Inflammatory macrophage treated with lipopolysaccharide for 1 hour (primary cell): ENCODE data around the gene ZNRF3.
"Not testable (repeated sequence)": the region's sequence is repeated elsewhere in the genome, so short reads cannot be mapped to it uniquely, and the experiment has no call there.

ENCODE experiments used
- DNase-seq, 2 donors: peaks; one replicate each; pipeline ENCODE4 v3.0.0-alpha.2; 2020 to 2022

Gene ZNRF3

DNA sequence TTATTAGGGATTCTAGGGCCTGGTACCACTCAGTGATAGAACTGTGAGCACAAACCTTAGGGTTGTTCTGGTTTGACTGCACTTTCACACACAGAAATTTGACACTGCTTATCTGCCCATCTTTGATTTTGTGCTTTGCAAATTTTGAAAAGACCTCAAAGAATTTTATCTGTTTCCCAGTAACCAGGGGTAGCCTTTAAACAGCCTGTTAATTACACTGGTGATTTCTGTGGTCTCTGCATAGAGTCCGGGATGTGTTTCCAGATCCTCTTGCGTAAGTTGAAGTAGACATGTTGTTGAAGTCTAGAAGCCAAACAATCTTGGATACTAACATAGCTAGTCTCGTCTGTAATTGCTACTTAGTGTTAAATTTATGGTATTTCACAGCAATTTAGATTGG is 103.0 kb downstream of the ZNRF3 start:
- no peak for DNase-seq

DNA sequence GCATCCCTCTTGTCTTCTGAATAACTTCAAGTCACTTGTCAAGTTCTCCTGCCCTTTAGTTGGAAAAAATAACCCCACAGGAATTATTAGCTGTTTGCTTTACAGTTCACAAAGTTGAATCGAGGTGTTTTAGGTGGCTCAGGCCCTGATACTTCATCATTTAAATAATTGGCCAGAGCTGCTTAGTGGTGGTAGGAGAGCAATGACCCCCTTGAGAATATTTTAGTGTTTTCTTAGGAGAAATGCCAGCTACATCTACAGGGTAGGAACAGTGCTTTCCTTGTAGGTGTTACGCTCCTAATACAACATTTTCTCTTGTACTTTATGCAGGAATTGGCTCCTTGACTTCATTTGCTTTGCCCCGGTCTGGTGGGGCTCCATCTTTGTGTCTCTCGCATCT is 105.1 kb downstream of the ZNRF3 start:
- no peak for DNase-seq

DNA sequence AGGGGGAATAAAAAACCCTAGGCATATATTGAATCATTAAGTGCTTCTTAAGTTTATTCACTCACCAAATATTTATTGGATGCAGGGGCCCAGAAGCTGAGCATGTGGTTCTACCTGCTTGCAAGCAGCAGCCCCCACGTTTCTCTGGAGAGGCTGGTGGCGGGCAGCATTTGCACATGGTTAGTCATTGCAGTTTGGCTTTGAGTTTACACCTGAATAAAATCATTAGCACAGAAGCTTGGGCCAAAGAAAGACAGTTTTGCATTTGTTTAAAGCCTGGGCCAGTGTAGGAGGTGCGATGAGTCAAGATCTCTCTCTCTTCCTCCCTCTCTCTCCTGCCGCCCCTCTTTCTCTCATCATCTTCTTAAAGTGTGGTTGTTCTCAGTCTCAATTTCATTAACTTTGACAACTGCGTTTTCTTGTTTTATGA is 105.7 kb downstream of the ZNRF3 start:
- DNase-seq, result no peak

DNA sequence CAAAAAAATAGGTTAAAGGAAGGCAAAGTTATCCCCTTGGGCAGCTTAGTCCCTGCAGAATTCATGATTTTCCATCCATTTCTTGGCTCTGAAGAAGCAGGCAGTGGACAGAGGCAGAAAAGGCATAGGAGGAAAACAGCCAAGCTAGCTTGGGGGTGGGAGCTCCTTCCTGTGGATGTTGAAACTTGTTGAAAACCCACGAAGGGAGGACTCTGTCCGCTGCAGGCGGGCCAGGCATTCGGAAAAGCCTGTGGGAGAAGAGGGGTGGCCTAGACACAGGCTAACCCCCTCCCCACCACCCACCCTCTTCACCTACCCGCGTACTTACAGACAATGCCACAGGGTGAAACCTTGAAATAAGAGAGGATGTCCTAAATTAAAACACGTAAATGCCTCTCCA is 106.1 kb downstream of the ZNRF3 start:
- DNase-seq, result no peak

DNA sequence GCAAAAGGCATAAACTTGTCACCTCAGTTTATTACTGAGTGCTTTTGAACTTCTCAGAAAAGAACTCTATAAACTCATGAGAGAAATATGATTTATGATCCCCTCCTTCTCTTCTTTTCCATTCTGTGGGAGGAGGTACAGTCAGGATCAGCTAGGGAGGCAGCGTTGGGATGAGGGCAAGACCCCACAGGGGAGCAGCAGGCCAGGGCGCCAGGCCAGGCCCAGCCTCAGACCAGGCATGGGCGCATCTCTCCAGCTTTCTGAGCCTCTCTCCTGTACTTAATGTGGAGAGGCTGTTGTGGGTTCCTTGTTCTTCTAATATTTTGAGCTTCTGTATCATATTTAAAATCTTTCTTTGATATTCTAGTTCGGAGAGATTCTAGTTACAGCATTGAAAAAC is 106.5 kb downstream of the ZNRF3 start:
- DNase-seq, result no peak

DNA sequence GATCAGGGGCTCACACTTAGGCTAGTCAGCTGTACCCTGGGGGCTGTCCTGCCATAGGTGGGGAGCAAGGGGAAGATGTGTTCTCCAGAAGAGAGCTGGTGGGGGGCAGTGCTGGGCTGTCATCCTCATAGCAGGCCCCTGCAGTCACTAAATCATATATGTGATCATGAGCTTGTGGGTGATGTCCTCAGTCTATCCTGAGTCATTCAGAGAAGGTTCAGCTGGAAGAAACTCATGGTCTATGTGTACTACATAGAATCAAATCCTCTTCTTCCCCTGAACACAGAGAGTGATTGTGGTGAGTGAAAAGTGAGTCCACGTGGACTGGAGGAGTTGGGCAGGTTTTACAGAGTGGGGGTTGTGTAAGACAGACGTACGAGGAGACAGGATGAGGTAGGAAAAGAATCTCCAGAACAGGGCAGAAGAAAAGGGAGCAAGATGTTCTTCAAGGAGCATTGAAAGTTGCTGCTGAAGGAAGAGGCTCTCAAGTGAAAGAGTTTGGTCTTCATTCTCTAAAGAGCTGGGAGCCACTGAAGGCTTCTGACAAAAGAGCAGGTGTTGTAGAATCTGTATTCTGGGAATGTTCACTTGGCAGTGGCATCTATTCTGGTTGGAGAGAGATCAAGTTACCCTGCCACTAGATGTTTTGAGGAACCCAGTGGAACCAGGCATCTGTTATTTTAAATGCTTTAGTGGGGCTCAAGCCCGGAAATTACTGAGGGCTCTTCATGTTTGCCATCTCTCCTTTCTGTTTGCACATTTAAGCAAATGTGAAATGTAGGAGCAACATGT is 109.4 kb downstream of the ZNRF3 start:
- DNase-seq, result no peak

DNA sequence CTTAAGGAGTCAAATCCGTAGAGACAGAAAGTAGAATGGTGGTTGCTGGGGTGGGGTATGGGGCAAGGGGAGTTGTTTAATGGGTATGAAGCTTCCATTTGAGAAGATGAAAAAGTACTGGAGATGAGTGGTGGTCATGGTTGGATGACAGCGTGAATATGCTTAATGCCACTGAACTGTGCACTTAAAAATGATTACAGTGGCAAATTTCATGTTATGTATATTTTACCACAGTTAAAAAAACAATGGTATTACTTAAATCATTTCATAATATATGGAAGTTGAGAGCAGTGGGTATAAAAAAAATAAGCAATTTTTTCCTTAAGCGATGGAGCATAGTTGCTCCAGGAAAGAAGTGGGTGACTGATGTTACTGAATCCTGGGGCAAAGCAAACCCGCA is 111.2 kb downstream of the ZNRF3 start:
- DNase-seq, result no peak

DNA sequence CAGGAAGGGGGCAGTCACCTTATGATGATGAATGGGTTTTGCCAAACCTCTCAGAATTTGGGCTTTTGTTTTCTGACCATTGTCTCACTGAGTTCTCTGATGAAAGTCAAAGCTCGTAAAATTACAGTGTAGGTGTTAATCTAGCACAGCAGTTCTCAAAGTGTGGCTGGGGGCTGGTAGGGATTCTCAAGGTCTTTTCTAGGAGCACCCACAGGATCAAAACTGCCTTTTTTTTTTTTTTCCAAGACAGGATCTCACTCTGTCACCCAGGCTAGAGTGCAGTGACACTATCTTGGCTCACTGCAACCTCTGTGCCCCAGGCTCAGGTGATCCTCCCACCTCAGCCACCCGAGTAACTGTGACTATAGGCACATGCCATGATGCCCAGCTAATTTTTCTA is 112.2 kb downstream of the ZNRF3 start:
- DNase-seq, result no peak

DNA sequence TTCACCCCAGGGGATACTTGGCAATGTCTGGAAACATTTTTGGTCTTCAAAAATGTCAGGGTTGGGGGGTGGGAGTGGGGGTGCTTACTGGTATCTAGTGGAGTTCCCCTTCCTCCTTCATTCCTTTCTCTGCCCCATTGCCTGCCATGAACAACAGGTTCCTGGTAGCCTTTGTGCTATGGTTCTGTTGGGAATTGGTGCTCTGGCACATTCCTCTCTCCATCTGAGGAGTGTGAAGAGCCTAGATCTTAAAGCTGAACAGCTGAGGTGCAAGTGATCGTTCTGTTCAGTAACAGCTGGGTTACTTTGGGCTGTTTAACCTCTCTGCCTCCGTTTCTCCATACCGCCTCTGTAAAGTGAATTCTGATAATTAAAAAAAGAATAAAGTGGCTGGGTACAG is 114.0 kb downstream of the ZNRF3 start:
- DNase-seq, result no peak

DNA sequence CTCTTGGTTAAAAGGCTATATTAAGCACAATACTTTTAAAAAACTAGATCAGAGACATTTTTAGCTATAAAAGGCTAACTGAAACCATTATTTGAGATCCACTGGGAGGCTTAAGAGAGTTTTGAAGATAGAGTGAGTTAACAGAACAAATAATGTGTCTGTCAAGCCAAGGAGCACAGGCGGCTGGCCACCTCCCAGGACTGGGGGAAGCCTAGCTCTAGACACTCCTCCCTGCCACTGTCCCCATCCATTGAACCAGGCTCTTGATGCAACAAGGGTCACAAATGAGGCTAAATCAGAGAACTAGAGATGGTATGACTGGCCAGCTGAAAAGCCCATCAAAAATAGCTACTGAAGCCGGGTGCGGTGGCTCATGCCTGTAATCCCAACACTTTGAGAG is 115.3 kb downstream of the ZNRF3 start:
- DNase-seq, result no peak

DNA sequence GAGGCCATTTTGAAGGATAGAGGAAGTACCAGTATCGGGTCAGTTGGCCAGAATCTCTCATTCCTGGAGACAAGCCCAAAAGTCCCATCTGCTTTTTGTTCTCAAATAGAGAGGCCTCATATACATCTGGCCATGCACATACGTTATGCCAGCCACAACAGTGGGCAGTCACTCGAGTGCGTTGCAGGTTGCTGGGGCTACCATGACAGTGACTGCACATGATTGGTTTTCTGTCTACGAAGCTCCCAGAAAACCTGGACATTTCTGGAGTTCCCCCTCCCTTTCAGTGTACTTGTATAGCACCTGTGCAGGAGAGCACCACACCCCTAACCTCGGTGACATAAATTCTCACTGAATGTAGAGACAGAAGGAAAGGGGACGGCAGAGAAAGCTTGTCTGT is 116.1 kb downstream of the ZNRF3 start:
- no peak for DNase-seq

DNA sequence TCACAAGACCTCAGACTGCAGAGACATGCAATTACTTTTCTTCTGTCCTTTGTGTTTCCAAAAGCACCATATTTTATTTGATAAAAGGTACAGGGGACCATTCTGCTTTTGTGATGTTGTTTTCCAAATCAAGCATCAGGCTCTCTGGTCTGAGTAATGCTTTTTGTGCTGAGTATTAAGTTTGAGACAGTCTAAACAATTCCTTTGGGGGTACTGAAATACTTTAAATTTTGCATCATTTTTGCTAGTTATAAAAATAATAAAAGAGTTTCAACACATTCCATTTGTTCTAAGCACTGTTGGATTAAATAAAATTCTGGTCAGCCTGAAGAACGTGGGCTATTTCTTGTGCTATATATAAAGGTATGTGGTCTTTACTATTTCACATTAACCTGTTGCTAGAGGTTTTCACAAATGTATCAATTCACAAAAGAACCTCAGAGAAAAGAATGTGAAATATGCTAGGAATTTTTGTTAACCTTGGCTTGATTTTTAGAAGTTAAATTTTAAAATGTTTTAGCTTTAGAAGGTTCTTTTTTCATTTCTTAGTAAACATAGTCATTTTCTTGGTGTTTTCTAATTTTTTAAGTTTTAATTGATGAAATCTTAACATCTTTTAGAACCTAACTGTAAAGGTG is 116.7 kb downstream of the ZNRF3 start:
- no peak for DNase-seq

DNA sequence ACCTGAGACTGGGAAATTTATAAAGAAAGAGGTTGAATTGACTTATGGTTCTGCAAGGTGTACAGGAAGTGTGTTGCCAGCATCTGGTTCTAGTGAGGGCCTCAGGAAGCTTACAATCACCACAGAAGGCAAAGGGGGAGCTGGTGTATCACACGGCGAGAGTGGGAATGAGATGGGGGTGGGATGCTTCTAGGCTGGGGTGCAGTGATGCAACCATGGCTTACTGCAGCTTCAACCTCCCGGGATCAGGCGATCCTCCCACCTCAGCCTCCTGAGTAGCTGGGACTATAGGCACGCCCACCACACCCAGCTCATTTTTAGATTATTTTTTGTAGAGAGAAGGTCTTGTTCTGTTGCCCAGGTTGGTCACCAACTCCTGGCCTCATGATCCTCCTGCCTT is 117.3 kb downstream of the ZNRF3 start:
- no peak for DNase-seq

DNA sequence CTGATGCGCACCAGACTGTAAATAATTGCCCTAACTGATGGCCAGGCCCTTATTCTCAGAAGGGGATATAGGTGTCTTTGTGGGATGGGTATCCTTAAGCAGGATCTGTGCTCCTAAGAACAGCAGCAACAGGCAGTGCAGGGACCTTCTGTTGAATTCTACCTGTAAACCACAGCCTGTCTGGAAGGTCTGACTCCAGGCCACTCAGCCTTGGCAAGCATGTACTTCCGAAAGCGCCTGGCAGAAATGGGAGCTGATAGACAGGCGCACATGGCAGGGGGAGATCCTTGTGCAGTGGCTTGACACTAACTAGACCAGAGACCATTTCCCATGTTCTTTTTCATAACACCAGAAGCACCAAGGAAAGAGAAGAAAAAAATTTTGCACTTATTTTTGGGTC is 119.2 kb downstream of the ZNRF3 start:
- no peak for DNase-seq

DNA sequence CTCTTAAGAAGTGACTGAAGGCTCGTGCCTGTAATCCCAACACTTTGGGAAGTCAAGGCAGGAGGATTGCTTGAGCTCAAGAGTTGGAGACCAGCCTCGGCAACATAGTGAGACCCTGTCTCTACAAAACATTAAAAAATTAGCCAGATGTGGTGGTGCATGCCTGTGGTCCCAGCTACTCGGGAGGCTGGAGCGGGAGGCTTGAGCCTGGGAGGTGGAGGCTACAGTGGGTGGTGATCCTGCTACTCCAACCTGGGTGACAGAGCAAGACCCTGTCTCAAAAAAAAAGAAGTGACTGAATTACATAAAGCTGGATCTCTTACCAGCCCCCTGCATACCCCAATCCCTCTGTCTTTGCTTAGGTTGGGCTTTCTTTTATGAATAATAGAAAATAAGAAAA is 120.2 kb downstream of the ZNRF3 start:
- no peak for DNase-seq

DNA sequence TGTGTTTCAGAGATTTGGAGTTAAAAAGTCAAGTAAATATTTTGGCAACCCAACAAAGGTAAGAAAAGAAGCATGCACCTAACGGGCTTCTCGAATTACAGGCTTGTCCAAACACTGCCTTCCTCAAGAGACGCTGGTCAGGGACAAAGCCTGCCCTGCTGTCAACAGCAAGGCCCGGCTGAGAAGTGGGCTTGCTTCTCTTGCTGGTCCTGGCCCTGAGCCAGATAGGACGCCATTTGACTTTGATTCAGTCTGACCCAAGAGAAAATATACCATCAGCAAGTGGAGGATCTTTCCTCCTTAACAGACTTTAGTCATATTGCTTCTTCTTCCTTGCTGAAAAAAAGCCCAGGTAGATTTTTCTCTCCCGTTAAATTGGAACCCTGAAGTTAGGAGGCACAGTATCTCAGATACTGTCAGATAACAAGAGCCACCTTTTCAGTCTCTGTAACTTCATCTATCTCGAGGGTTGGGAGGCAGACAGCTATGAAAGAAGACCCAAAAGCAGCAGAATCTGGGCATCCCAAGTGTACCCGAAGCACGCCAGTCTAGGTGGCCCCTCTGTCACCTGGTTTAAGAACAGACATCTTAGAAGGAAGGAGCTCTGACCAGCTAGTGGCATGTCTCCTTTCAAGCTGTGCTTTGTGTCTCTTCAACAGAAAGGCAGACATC is 120.7 kb downstream of the ZNRF3 start:
- DNase-seq, result no peak

DNA sequence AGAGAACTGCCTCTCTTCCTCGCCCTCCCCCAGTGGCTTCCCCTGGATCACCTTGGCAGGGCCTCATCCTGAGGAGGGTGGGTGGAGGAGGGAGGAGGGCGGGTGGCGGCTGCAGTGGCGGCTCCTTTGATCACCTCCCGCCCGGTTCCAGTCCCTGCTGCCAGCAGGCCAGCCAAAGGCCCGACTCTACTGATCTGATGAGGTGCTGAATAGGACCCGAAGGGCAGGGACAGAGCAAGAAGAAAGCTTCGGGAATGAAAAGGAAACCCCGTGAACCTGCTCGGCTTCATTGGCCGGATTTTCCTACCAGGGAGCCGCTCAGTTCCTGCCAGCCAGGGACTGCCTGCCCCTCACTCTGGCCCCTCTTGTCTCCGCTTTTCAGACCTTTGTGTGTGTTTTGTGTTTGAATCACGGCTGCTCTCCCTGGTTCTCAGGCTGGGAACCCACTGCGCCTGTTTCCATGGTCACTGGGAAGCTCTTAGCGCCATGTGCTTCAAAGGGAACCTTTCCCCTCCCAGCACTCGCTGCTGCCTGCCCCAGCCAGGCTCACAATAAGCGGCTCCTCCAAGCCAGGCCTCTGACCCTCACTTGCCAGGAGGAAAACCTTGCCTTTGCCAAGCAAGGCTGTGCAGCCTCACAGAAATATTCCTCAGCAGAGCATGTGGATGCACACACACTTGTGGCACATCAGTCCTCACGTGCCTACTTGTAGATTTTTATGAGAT is 121.4 kb downstream of the ZNRF3 start:
- DNase-seq, result no peak

DNA sequence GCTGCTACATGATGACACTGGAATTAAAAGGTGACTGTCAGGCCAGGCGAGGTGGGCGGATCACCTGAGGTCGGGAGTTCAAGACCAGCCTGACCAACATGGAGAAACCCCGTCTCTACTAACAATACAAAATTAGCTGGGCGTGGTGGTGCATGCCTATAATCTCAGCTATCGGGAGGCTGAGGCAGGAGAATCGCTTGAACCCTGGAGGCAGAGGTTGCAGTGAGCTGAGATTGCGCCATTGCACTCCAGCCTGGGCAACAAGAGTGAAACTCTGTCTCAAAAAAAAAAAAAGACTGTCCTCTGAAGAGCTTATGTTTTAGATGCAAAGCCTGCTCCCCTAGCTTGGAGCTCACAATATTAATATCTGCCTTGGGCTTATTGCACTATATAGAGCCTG is 122.4 kb downstream of the ZNRF3 start:
- not testable (repeated sequence) for DNase-seq

DNA sequence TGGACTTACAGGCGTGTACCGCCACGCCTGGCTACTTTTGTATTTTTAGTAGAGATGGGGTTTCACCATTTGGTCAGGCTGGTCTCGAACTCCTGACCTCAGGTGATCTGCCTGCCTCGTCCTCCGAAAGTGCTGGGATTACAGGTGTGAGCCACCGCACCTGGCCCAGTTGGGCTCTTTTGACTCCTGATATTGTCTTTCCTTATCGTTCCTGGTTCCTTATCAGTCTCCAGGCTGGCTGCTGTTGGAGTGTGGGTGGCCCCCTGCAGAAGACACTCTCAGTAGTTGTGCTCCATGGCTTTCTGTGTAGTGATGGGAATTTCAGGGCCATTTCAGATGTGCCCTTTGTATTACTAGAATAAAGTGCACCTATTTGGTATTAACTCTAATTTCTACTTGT is 123.0 kb downstream of the ZNRF3 start:
- no peak for DNase-seq

DNA sequence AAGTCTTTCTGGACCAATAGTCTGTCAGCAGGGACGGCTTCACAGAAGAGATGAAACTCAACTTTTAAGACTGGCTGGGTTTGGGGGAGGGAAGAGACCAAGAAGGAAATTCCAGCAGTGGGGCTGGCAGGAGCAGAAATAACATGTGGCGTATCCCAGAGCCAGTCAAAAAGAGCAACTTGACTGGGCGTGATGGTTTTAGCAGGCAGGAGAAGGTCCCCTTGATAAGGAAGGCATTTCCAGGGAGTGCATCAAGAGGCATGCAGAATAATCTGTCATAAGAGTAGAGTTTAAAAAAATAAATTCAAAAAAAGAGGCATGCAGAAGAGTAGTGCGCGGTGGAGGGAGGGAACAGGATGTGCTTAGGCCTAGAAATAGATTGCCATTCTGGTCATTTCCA is 125.8 kb downstream of the ZNRF3 start:
- DNase-seq, result no peak

DNA sequence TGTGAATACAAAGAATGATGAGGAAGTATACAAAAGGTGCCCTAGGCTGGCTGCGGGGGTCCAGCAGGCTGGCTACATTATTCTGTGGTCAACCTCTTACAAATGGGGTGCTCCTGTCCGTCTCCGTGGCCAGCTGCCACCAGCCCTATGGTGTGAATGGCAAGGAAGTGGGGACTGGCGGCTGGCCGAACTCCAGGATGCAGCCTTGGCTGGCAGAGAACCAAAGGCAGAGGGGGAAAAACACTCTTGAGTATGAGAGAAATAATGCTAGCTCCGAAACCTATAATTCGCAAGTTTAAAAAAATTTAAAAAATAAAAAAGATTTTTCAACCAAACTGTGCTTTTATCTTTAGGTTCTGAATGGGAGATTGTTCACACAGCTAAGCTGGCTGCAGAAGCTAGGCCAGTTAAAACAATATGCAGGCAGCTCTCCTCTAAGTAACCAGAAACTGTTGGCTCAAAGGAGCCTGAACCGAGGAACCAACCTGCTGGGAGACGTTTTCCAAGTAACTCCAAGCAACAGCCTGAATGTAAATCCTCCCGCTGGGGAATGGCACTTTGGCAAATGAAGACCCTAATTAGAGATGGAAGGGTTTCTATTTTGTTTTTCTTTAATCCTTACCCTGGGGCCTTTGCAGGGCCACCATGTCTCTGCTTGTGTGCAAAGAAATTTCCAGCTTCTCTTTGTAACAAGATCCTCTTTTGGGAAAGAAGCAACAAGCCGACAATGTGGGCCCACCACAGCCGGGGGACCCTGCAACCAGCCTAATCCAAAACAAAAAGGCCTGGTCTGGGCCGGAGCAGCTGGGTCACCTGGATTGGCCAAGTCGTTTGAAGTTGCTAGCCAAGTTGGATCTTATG is 128.1 kb downstream of the ZNRF3 start:
- no peak for DNase-seq

DNA sequence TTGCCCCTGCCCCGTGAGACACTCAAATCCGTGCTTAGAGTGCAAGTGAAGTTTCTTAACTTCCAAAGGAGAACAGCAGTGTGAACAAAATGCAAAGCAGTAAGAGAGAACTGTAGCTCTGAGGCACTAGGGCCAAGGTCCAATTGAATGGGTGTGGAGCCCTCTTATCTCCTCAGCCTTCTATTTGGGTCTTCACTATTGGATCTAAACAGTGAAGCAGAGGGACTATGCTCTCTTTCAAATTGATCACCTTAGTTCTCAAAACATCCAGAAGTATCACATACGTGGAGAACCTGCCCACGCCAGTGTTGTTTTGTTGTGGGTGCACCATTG is 128.7 kb downstream of the ZNRF3 start:
- no peak for DNase-seq

DNA sequence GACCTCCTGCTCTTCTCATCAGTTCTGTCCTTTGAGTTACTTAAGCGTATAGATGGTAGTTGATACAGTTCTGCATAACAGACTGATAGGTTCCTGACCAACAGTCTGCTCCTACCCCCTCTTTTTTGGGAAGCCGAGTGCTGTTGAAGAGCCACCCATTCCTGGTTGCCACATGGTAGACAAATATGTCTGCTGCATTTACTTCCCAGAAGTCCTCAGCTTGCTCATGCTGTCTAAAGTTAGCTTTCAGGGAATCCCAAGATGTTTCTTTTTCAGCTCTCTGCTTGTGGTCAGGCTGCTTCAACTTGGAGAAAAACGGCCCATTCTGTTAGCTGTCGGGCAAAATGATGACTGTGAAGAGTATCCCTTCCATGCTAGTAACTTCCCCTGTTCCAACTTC is 129.6 kb downstream of the ZNRF3 start:
- DNase-seq, result no peak
